Cardiac septum (tissue), 1 donor: ENCODE data around the gene PDLIM4. TPM values are rescaled to one million over a fixed set of nuclear protein-coding genes. Genes with fewer than 3 reads are reported as not detected.
A peak's percentile ranks its signal among the peaks of the same experiment; 100 is the strongest.

Experiments
- DNase-seq: peaks from one replicate; pipeline ENCODE4 v3.0.0-alpha.2; 2020; ENCODE audit warnings: low spot score
- intact Hi-C: fragments of 100-400 bp; cut with DNase I; formaldehyde crosslinking; loops from one replicate; pipeline ENCODE4 v1.14.0; 2022
- total RNA-seq: library from RNA; stranded (reverse); fragmentation: NEBNext Ultra II Directional; extraction: Animal tissue kit (Norgen Biotek cat#: 25700); gene quantifications from one replicate; pipeline ENCODE4 v1.2.1, GENCODE V29; 2021
- donor health status: DM: no; HTN: no; CAD: no.

The PDLIM4 gene
- total RNA-seq, 1 donor from 2014 or later: 8.8 TPM

DNA sequence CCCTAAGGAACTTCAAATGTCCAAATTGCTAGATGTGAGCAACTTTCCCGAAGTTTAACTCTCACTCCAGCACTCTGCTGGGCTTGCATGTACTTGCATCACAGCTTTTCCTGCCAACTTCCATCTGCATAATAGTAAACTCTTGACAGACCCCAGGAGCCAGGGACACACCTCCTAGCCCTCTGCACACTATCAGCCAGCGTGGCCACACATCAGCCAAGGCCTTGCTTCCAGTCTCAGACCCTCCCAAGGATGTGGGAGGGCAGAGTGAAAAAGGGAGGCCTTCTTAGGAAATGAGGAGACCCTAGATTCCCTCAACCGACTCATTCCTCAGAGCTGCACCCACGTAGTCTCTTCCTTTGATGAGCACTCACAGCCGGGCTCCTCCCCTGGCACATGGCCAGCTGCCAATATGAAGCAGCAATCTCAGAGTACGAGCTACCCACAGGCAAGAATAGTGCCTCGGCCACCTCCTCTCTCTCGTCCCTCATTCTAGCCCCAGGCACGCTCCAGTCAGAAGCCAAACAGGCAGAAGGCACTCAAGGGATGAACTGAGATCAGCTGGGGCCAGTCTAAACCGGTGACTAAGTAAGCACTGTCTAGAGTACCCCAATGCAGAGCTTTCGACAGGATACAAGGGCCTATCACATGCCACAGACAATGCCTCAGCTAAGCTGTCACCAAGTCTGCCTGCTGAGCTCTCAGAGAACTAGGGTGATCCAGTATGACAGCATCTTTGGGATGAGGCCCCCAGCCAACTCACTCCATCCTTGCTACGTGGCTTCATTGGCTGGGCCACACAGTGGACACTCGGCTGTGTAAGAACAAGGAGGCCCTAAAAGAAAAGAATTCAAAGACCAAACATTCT lies 32.1 kb upstream of the PDLIM4 start:
- peak; percentile 83 for DNase-seq
- intact Hi-C loops: loop anchor here (2.0 to 5.0 kb wide), 2 partner anchors 67 to 272 kb away; no protein-coding TSS in a partner anchor

- intact Hi-C loops: loop anchor here (2.0 to 5.0 kb wide), 2 partner anchors 66 to 271 kb away; no protein-coding TSS in a partner anchor
- DNase-seq: no peak
Observed at GRCh38 chr5:132226516-132227234, 30.8 kb upstream of the PDLIM4 start.

DNA sequence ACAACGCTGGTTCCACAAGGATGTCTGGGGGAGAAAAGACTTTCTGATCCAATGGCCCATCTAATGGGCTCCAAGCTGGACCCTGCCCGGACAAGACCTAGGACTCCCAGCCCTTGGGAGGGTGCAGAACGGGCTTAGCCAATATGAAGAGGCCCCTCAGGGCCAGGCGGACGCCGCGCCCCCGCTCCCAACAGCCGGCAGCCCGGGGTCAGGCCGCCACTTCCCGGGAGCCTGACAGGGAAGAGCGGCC lies 30.3 kb upstream of the PDLIM4 start:
- DNase-seq: no peak
- intact Hi-C loops: loop anchor here (2.0 to 5.0 kb wide), 2 partner anchors 66 to 270 kb away; no protein-coding TSS in a partner anchor

DNA sequence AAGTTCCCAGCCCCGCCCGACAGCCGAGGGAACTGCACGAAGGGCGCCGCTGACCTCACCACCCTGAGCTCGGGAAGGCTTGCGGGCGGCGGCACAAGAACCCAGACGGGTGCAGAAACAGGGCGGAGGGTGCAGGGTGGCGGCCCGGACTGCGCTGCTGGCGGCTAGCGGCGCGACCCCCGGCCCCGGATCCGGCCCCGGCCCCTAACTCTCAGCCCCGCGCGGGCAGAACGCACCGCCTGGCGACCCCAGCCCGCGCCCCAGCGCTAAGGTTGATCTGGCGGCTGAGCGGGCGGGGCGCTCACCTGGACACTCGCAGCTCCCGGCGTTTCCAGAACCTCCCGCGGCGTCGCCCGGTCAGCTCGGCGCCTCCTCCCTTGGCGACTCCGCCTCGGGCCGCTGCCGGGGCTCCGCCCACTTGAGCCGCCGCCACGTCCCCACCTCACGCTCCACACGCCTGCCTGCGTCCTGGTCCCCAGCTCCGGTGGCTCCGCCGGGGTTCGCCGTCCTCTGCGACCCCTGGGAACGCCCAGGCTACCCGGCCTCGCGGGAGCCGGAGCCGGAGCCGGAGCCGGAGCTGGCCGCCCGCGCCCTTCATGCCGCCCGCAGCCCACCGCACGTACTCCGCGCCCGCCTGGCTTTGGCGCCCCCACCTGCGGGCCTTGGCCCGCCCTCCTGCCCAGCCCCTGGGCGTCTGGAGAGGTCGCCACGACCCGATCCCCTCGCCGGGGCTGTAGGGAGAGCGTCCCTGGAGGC lies 29.8 kb upstream of the PDLIM4 start, which contains the start of gene P4HA2:
P4HA2 (minus strand) TSS at position 369 of the 756 bp plus-strand sequence. CDS start 9,227 bp downstream, outside the sequence.
- intact Hi-C loops: loop anchor here (2.0 to 5.0 kb wide), 2 partner anchors 65 to 270 kb away; no protein-coding TSS in a partner anchor
- peak; percentile 93 for DNase-seq

- intact Hi-C loops: loop anchor here (5.0 kb wide), 1 partner anchor 269 kb away; no protein-coding TSS in a partner anchor
- no peak for DNase-seq
Observed at GRCh38 chr5:132228241-132229035, 29.1 kb upstream of the PDLIM4 start.

DNA sequence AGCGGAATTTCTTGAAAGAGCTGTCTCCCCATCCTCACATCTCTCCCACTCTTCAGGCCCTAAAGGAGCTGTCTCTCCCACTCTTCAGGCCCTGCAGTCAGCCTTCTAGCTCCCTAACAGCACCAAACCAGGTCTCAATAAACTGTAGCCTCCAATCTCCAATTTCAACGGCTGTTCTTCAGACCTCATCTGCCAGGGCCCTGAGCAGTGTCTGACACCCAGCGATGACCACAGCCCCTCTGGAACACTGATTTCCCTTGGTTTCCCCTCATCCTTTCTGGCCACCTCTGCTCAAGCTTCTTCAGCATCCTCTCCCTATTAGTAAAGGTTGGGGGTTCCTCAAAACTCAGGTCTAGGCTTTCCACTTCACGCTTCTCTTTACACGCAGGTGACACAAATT lies 28.3 kb upstream of the PDLIM4 start:
- intact Hi-C loops: loop anchor here (5.0 kb wide), 1 partner anchor 268 kb away; no protein-coding TSS in a partner anchor
- no peak for DNase-seq

DNA sequence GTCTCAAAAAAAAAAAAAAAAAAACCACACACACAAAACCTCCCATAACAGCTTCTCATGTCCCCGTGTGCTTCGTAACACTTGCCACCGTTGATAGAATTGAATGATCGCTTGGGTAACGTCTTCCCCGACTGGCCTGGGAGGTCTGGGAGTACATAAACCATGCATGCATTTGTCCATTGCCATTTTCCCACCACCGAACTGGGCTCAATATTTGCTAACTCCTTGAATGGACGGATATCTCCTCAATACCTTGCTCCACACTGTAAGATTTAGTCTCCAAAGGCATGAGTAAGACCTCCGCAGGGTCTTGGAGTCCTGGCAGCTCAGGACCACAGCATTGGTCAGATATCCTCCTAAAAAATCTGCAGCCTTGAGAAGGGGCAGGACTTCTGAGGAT lies 26.6 kb upstream of the PDLIM4 start:
- no peak for DNase-seq
- intact Hi-C loops: no loop called here

DNA sequence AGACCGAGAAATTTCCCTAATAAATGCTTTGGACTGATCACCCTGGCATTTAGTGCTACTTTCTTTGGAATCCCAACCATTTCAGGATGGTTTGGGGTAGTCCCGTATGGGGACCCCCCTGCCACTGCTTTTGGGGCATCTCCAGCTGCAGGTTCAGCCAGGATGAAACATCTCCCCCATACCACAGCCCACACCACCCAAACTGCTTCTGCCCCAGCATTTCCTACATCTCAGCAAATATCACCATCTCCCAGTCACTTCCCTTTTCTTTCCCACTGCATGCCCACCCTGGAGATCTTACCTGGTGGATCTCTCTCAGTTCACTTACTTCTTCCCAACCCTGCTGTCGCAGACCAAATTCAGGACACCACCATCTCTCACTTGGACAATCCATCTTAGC lies 25.0 kb upstream of the PDLIM4 start:
- no peak for DNase-seq
- intact Hi-C loops: no loop called here

GRCh38 chr5:132233081-132233480 lies 24.4 kb upstream of the PDLIM4 start:
- intact Hi-C loops: no loop called here
- DNase-seq: no peak

DNA sequence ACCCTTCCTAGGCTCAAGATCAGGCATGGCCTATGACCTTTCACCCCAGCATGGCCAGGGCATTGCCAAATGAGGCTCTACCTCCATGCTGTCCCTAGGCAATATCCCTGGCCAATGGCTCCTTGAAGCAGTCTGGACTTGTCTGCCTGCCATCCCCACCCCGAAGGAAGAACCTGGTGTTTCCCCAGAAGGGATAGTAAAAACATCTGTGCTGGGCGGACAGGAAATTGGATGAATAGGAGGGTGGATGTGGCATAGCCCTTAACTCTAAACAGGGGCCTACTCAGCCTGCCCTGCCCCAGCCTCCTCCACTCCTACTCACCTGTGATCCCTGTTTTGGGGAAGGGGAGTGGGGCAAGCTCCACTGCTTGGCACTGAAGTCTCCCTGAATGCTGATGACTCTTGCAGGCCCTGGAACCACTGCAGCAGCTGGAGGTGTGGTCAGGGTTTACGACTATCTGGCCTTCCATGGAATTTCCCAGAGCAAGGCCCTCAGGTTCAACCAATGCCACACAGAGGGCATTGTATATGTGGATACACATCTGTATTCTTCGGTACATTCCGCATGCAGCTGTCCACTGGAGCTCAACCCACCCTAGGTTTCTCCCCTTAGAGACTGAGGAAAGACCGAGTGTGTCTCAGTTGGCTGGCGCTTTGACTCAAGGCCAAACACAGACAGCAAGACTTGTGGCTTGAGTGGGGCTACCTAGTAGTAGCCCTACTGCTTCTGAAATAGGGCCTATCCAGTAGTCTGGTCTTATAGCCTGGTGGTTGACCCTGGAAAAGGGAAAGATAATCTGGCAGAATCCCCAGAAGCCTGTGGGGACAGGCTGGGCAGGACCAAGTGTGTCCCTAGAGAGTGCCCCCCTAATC lies 23.4 kb upstream of the PDLIM4 start:
- intact Hi-C loops: no loop called here
- no peak for DNase-seq

GRCh38 chr5:132234684-132235062 lies 22.8 kb upstream of the PDLIM4 start:
- DNase-seq: no peak
- intact Hi-C loops: loop anchor here (5.0 kb wide), 1 partner anchor 143 kb away; no protein-coding TSS in a partner anchor

DNA sequence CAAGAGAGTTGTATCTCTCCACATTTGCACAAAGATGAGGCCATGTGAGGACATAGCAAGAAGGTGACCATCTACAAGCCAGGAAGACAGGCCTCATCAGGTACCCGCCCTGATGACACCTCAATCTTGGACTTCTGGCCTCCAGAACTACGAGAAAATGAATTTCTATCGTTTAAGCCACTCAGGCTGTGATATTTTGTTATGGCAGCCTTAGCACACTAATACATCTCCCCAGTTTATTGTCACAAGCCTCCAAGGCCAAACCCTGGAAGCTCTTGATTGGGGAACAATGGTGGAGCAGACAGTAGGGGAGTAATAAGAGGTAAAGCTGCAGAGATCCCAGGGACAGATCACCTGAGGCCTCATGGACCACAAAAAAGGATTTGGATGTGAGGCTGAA lies 22.2 kb upstream of the PDLIM4 start:
- intact Hi-C loops: loop anchor here (5.0 kb wide), 1 partner anchor 142 kb away; no protein-coding TSS in a partner anchor
- DNase-seq: no peak

DNA sequence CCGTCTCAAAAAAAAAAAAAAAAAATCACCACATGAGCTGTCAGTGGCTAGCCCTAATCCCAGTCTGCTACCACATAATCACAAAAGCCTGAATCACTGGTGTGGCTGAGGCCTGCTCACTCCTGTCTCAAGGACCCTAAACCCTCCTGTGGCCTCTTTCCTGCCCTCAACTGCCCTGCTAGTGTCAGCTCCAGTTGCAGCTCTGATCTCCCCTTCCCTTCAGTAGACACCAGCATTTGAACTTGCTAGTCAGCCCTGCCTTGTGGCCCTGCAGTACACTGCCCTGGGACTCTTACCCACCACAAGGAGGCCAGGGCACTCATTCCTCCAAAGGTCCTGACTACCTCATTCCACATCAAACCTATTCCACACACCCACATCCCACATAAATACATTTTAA lies 20.4 kb upstream of the PDLIM4 start:
- intact Hi-C loops: loop anchor here (1.0 to 5.0 kb wide), 2 partner anchors 36 to 140 kb away; no protein-coding TSS in a partner anchor
- DNase-seq: no peak

GRCh38 chr5:132237670-132238069 lies 19.8 kb upstream of the PDLIM4 start:
- DNase-seq: no peak
- intact Hi-C loops: loop anchor here (1.0 to 5.0 kb wide), 2 partner anchors 36 to 140 kb away; no protein-coding TSS in a partner anchor

DNA sequence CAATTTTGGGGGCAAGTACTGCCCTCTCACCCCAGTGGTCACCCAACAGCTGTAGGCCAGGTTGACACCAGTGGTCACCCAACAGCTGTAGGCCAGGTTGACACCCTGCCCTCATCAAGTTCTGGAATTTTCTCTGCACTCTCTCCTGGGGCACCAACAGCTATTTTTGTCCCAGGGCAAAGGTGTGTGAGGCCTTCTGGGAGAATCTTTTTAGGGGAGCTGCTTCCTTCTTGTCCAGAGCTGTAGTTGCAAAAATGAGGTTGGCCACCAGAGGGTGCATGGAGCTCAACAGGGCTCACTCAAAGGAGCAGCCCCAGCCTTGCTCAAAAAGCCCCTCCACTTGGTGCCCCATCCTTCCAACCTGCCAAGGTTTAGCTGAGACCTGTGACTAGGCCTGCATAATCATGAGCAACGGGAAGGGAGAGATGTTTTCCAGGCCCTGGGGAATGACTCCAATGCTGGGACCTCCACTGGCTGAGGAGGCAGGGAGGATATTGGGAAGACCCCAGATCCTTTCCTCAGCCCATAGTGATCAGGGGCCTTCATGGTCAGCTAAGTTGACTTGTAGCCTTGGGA lies 19.2 kb upstream of the PDLIM4 start:
- DNase-seq: no peak
- intact Hi-C loops: loop anchor here (5.0 kb wide), 1 partner anchor 139 kb away; no protein-coding TSS in a partner anchor

- intact Hi-C loops: loop anchor here (5.0 kb wide), 1 partner anchor 138 kb away; no protein-coding TSS in a partner anchor
- no peak for DNase-seq
Observed at GRCh38 chr5:132238901-132239500, 18.5 kb upstream of the PDLIM4 start.

- no peak for DNase-seq
- intact Hi-C loops: loop anchor here (5.0 kb wide), 1 partner anchor 138 kb away; no protein-coding TSS in a partner anchor
Observed at GRCh38 chr5:132239776-132240175, 17.7 kb upstream of the PDLIM4 start.
